CD8-positive, alpha-beta memory T cell (primary cell): ENCODE results near the gene DIO3. TPM values are rescaled to one million over a fixed set of nuclear protein-coding genes. Genes with fewer than 3 reads are reported as not detected.
"Not testable (repeated sequence)": the region's sequence is repeated elsewhere in the genome, so short reads cannot be mapped to it uniquely, and the experiment has no call there.

ENCODE experiments used
- CTCF ChIA-PET: fragments of 350-600 bp; sonication (Branson Sonifier 250); formaldehyde crosslinking; loops from one replicate; lab custom pipeline; 2021; ENCODE audit warnings: antibody characterized with exemption; lab: Charles Lee
- POLR2A ChIA-PET: fragments of 350-600 bp; sonication (Branson Sonifier 250); formaldehyde crosslinking; loops from one replicate; lab custom pipeline; 2021; ENCODE audit warnings: antibody characterized with exemption; lab: Charles Lee
- DNase-seq, 5 donors: peaks; one replicate each; pipeline versions ENCODE4 v3.0.0 to v3.0.0-alpha.2; 2020 to 2022; ENCODE audit warnings: mixed read lengths in 1 of 5
- H3K27ac ChIP-seq: one replicate; pipeline ENCODE4 v1.7.0; 2013; ENCODE audit warnings: low read depth, mild to moderate bottlenecking, low read length, moderate library complexity
- H3K27me3 ChIP-seq: 2 replicates; pipeline ENCODE4 v1.7.0; 2013; ENCODE audit warnings: low read length, mild to moderate bottlenecking; ENCODE audit not compliant: insufficient read depth, poor library complexity, severe bottlenecking
- H3K36me3 ChIP-seq: 2 replicates; pipeline ENCODE4 v1.7.0; 2013; ENCODE audit warnings: mild to moderate bottlenecking, low read length, moderate library complexity; ENCODE audit not compliant: insufficient read depth
- H3K4me1 ChIP-seq: 2 replicates; pipeline ENCODE4 v1.7.0; 2013; ENCODE audit warnings: mild to moderate bottlenecking, low read length, moderate library complexity; ENCODE audit not compliant: insufficient read depth
- H3K4me3 ChIP-seq: 2 replicates; pipeline ENCODE4 v1.7.0; 2013; ENCODE audit warnings: mild to moderate bottlenecking, low read length
- H3K9me3 ChIP-seq: 2 replicates; pipeline ENCODE4 v1.7.0; 2013; ENCODE audit warnings: mild to moderate bottlenecking, low read length
- H3K27ac Mint-ChIP-seq, 8 donors: one replicate each; pipeline ENCODE4 v1.8.0; 2020 to 2021; ENCODE audit warnings: mixed read lengths in 8 of 8, mild to moderate bottlenecking in 6 of 8, inconsistent platforms in 3 of 8, moderate library complexity in 3 of 8
- H3K27me3 Mint-ChIP-seq, 2 donors: one replicate each; pipeline ENCODE4 v1.8.0; 2020 to 2021; ENCODE audit warnings: mixed read lengths in 2 of 2, mild to moderate bottlenecking in 1 of 2, moderate library complexity in 1 of 2
- H3K36me3 Mint-ChIP-seq, 3 donors: one replicate each; pipeline ENCODE4 v1.8.0; 2020 to 2021; ENCODE audit warnings: mixed read lengths in 3 of 3, inconsistent platforms in 1 of 3, mild to moderate bottlenecking in 1 of 3
- H3K4me1 Mint-ChIP-seq, 3 donors: one replicate each; pipeline ENCODE4 v1.8.0; 2020 to 2021; ENCODE audit warnings: mixed read lengths in 3 of 3, inconsistent platforms in 1 of 3, mild to moderate bottlenecking in 1 of 3
- H3K4me3 Mint-ChIP-seq, 7 donors: one replicate each; pipeline ENCODE4 v1.8.0; 2020 to 2021; ENCODE audit warnings: mixed read lengths in 7 of 7, mild to moderate bottlenecking in 6 of 7, moderate library complexity in 4 of 7, inconsistent platforms in 2 of 7
- H3K9me3 Mint-ChIP-seq, 5 donors: one replicate each; pipeline ENCODE4 v1.8.0; 2020 to 2022; ENCODE audit warnings: mixed read lengths in 5 of 5, mild to moderate bottlenecking in 3 of 5, moderate library complexity in 2 of 5, inconsistent platforms in 1 of 5
- polyA plus RNA-seq: library from polyadenylated mRNA; unstranded; fragments of 300-500 nt; fragmentation: Illumina TruSeq; gene quantifications from one replicate; pipeline ENCODE4 v1.2.3, GENCODE V29; 2021
- total RNA-seq, 2 experiments: library from RNA; stranded (reverse); gene quantifications; one replicate each; pipeline ENCODE4 v1.2.3, GENCODE V29; 2021

Gene DIO3
- total and polyA plus RNA-seq, 3 experiments from 2014 or later = not detected

DNA sequence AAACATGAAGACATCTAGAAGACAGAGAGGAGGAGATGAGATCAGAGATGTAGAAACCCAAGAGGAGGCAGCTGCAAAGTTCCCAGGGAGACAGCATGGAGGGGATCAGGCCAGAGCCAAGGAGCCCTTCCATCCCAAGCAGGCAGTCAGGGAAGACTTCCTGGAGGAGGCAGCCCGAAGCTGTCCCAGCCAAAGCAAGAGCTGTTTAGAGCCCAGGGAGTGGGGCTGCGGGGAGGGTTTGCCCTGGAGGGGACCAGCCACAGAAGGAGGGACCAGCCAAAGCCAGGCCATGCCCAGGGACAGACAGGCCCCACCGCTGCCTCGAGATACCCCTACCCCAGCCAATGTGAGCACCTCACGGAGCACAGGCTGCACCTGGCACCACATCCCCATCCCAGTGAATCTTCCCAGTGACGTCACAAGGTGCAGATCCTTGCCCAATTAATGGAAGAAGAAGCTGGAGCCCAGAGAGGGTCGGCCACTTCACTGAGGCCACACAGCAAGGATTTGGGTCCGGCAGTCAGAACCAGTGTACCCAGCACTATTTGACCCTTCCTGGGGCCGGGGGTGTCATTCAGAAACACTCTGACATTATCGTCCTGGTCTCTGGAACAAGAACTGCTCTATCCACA, 14.1 kb upstream of the DIO3 start:
- Mint-ChIP-seq H3K9me3 (peaks cover 0 to 5% (median 0%) of the 10 kb centered on the region in 5 donors), H3K27ac (no peak overlapping the region), H3K4me3 (no peak overlapping the region), H3K4me1 (no peaks in the 10 kb centered on the region), H3K36me3 (no peaks in the 10 kb centered on the region), H3K27me3 (peaks cover 5 to 9% of the 10 kb centered on the region in 2 donors)
- DNase-seq = no peak
- Histone ChIP-seq H3K4me1 (no peaks in the 10 kb centered on the region), H3K4me3 (no peak overlapping the region), H3K9me3 (no peaks in the 10 kb centered on the region), H3K36me3 (no peaks in the 10 kb centered on the region), H3K27ac (no peak overlapping the region), H3K27me3 (no peaks in the 10 kb centered on the region)
- ChIA-PET POLR2A (no interaction called here), CTCF (no interaction called here)

DNA sequence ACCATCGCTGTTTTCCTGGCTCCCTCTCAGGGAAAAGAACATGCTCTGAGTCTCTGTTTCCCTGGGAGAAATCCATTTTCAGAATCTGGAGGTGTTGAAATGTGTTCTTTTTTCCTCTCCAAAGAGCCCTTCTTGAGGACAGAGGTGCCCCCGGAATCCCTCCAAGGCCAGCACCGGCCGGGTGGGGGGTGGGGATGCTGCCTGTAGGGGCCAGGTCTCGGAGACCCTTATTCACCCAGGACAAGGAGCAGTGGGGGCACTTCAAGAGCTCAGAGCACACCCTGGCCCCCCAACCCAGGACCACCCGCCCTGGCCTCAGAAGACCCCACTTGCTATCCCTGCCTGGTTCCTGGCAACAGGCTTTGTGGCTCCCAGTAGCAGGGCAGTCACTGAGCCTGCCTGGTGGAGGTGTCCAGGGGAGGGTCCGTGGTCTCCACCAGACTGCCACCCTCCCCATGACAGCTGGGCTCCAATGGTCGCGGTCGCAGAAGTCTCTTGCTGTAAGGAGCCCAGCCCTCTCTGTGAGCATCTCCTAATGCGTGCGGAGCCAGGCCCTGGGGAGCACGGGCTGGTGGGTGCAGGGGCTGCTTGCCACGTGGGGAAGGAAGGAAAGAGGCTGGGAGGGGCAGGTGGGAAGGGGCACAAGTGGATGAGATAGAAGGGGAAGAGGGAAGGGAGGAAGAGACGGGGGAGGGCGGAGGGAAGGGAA, 13.2 kb upstream of the DIO3 start:
- Histone ChIP-seq H3K36me3 (no peaks in the 10 kb centered on the region), H3K4me1 (no peaks in the 10 kb centered on the region), H3K9me3 (no peaks in the 10 kb centered on the region), H3K27me3 (no peaks in the 10 kb centered on the region), H3K27ac (no peak overlapping the region), H3K4me3 (no peak overlapping the region)
- Mint-ChIP-seq H3K4me1 (no peaks in the 10 kb centered on the region), H3K36me3 (no peaks in the 10 kb centered on the region), H3K4me3 (no peak overlapping the region), H3K27me3 (peaks cover 5 to 9% of the 10 kb centered on the region in 2 donors), H3K27ac (no peak overlapping the region), H3K9me3 (peaks cover 0 to 3% (median 0%) of the 10 kb centered on the region in 5 donors)
- CTCF ChIA-PET = no interaction called here
- POLR2A ChIA-PET = no interaction called here
- DNase-seq = no peak

GRCh38 chr14:101548710-101549109, 12.6 kb upstream of the DIO3 start:
- no peaks in the 10 kb centered on the region for H3K36me3 Mint-ChIP-seq
- Histone ChIP-seq H3K9me3 (no peaks in the 10 kb centered on the region), H3K27ac (no peak overlapping the region), H3K4me3 (no peak overlapping the region), H3K4me1 (no peaks in the 10 kb centered on the region), H3K27me3 (no peaks in the 10 kb centered on the region), H3K36me3 (no peaks in the 10 kb centered on the region)
- no peak overlapping the region for H3K27ac Mint-ChIP-seq
- ChIA-PET POLR2A (no interaction called here), CTCF (no interaction called here)
- no peaks in the 10 kb centered on the region for H3K4me1 Mint-ChIP-seq
- H3K27me3 Mint-ChIP-seq = peaks cover 5 to 9% of the 10 kb centered on the region in 2 donors
- H3K9me3 Mint-ChIP-seq = peaks cover 0 to 2% (median 0%) of the 10 kb centered on the region in 5 donors
- DNase-seq = no peak
- no peak overlapping the region for H3K4me3 Mint-ChIP-seq

DNA sequence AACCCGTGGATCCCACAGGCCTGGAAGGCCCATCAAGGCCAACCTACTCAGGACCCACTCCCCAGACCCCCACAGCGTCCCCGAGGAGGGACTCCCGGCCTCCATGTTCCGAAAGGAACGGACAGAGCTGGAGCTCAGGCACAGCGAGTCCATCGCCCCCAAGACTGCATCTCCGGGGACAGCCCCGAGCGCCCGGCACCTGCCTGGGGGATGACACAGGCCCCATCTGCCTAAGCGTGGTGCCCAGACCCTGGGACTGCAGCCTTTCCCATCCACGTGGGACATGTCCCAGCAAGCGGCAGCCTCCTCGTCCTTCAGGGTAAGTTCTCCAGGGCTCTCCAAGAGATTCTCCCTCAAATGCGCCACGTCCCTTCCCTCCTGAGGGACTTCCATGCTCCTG, 12.1 kb upstream of the DIO3 start:
- ChIA-PET POLR2A (no interaction called here), CTCF (no interaction called here)
- no peaks in the 10 kb centered on the region for H3K4me1 Mint-ChIP-seq

DNA sequence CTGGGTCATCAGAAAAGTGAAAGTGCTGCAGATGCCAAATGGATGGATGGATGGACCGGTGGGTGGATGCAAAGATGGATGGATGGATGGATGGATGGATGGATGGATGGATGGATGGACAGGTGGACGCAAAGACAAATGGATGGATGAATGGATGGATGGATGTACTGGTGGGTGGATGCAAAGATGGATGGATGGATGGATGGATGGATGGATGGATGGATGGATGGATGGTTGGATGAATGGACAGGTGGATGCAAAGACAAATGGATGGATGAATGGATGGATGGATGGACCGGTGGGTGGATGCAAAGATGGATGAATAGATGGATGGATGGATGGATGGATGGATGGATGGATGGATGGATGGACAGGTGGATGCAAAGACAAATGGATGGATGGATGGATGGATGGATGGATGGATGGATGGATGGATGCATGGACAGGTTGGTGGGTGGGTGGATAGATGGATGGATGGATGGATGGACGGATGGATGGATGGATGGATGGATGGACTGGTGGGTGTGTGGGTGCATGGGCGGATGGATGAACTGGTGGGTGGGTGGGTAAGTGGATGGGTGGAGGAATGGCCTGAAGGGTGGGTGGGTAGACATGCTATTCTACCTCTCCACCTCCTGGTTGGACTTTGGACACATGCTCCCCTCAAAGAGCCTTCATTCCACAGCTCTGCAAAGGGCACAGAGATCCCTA, 10.9 kb upstream of the DIO3 start:
- H3K27me3 ChIP-seq, H3K4me1 Mint-ChIP-seq, H3K36me3 ChIP-seq, POLR2A ChIA-PET, H3K4me1 ChIP-seq, H3K9me3 ChIP-seq, H3K4me3 Mint-ChIP-seq, CTCF ChIA-PET, H3K27ac ChIP-seq, H3K36me3 Mint-ChIP-seq, H3K9me3 Mint-ChIP-seq, DNase-seq, H3K4me3 ChIP-seq: not testable (repeated sequence)
- peak overlapping the region in 1 of 8 donors; percentile 89 for H3K27ac Mint-ChIP-seq
- peaks cover 5 to 13% of the 10 kb centered on the region in 2 donors for H3K27me3 Mint-ChIP-seq

More for the DNA sequence above, 12.1 kb upstream of the DIO3 start:
- Histone ChIP-seq H3K27me3 (no peaks in the 10 kb centered on the region), H3K9me3 (no peaks in the 10 kb centered on the region), H3K27ac (no peak overlapping the region), H3K36me3 (no peaks in the 10 kb centered on the region), H3K4me3 (no peak overlapping the region), H3K4me1 (no peaks in the 10 kb centered on the region)
- Mint-ChIP-seq H3K27ac (no peak overlapping the region), H3K36me3 (no peaks in the 10 kb centered on the region), H3K9me3 (no peaks in the 10 kb centered on the region), H3K27me3 (peaks cover 5 to 9% of the 10 kb centered on the region in 2 donors), H3K4me3 (no peak overlapping the region)
- no peak for DNase-seq

- H3K4me1 ChIP-seq = no peaks in the 10 kb centered on the region
- Mint-ChIP-seq H3K4me1 (no peaks in the 10 kb centered on the region), H3K4me3 (no peak overlapping the region), H3K9me3 (peaks cover 0 to 1% (median 0%) of the 10 kb centered on the region in 5 donors), H3K27ac (peak overlapping the region in 1 of 8 donors; percentile 58), H3K36me3 (no peaks in the 10 kb centered on the region), H3K27me3 (peaks cover 7 to 25% of the 10 kb centered on the region in 2 donors)
- no peak overlapping the region for H3K4me3 ChIP-seq
- no peaks in the 10 kb centered on the region for H3K36me3 ChIP-seq
- H3K27ac ChIP-seq = no peak overlapping the region
- no peaks in the 10 kb centered on the region for H3K9me3 ChIP-seq
- H3K27me3 ChIP-seq = no peaks in the 10 kb centered on the region
- ChIA-PET POLR2A (no interaction called here), CTCF (no interaction called here)
- no peak for DNase-seq
These were observed 9.3 kb upstream of the DIO3 start for GRCh38 chr14:101551729-101552595.

- Mint-ChIP-seq H3K27ac (peak overlapping the region in 1 of 8 donors; percentile 17), H3K9me3 (peaks cover 0 to 1% (median 0%) of the 10 kb centered on the region in 5 donors), H3K4me3 (no peak overlapping the region), H3K36me3 (no peaks in the 10 kb centered on the region), H3K4me1 (no peaks in the 10 kb centered on the region), H3K27me3 (peaks cover 9 to 32% of the 10 kb centered on the region in 2 donors)
- Histone ChIP-seq H3K36me3 (no peaks in the 10 kb centered on the region), H3K9me3 (no peaks in the 10 kb centered on the region), H3K27ac (no peak overlapping the region), H3K27me3 (no peaks in the 10 kb centered on the region), H3K4me1 (no peaks in the 10 kb centered on the region), H3K4me3 (no peak overlapping the region)
- ChIA-PET POLR2A (no interaction called here), CTCF (no interaction called here)
- DNase-seq = no peak
These were observed 8.5 kb upstream of the DIO3 start for GRCh38 chr14:101552786-101553231.
